Dedifferentiated amniotic fluid mesenchymal stem cell (primary cell): ENCODE data around the gene SCAMP1.
"Not testable (repeated sequence)": the region's sequence is repeated elsewhere in the genome, so short reads cannot be mapped to it uniquely, and the experiment has no call there.

Source experiments
- DNase-seq: peaks from one replicate; pipeline ENCODE4 v3.0.0-alpha.2; 2016; ENCODE audit errors: extremely low spot score

Gene SCAMP1, protein sequence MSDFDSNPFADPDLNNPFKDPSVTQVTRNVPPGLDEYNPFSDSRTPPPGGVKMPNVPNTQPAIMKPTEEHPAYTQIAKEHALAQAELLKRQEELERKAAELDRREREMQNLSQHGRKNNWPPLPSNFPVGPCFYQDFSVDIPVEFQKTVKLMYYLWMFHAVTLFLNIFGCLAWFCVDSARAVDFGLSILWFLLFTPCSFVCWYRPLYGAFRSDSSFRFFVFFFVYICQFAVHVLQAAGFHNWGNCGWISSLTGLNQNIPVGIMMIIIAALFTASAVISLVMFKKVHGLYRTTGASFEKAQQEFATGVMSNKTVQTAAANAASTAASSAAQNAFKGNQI

DNA sequence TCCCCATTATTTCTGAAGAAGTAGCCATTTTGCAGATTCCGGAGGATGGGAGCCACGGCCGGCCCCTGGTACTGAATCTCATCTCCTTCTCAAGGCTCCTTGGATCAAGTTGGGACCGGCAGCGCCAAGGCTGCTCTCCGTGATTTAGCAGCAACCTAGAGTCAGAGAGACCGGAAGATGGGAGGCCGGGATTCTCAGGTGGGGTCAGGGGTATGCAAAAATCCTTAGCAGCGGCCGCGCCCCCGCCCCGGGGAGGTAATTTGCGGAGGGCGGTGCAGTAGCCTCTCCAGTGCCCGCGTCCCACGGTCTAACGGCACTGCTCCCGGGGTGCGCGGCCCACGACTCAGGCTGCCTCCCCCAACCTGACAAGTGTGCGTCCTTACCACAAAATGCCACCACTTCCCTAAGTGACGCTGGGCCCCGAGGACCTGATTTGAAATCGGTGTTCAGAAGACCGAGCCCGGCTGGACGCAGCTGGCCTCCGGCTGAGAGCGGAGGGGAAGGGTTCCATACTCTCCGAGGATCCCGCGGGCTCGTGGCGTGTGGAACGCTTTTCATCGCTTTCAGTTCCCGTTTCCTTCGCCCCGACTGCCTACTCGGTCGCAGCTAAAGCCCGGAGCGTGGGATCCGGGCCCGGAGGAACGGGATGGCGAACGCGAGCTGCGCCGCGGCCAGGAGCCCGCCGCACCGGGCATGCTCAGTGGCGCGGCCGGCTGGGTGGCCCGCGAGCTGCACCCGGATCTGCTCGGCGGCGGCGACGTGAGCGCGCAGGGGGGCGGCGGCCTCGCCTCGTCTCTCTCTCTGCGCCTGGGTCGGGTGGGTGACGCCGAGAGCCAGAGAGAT, at the start of gene SCAMP1:
Gene SCAMP1 (plus strand): TSS at position 787 of the 843 bp plus-strand sequence. CDS start 55 bp downstream, at position 842.
- DNase-seq, result peak; percentile 88

DNA sequence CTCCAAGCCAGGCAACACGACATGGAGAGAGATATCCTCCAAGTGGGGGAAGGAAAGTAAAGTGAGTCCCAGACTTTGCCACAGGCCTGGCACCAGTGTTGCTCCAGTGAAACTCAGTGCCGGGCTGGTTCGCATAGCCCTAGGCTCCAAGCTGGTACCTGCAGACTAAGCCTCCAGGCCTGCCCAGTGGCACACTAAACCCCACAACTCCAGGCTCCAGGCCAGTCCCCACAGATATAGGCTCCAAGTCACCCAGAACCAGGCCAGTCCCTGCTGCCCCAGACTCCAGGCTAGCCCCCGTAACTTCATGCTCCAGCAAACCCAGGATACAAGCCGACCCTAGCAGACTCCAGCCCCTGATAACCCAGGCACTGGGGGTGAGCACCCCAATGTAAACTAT, 42.9 kb upstream of the SCAMP1 start:
- DNase-seq, result no peak

DNA sequence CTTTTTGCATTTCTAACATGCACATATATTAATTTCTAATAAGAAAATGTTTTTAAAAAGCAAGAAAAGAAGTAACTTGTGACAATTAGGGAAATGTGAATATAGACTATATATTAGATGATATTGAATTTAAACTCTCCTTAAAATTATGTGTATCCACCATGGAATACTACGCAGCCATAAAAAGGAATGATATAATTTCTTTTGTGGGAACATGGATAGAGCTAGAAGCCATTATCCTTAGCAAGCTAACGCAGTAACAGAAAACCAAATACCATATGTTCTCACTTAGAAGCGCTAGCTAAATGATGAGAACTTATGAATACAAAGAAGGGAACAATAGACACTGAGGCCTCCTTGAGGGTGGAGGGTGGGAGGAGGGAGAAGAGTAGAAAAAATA, 42.1 kb upstream of the SCAMP1 start:
- no peak for DNase-seq

DNA sequence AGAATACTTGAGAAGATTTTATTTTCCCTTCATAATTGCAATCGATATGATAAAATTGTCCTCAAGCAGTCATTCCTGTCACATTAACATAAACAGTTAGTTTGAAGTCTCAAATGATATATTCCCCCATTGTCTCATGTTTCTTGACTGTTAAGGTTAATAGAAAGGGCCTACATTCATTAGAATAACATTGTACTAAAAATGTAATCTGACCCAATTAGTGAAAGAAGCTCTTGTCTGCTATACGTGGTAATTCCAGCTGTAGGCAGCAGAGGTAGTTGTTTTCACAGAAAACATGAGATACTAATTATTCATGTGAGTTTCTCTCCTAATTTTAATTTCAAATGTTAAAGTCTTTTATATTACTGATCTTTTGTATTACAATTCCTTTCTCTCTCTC, 40.0 kb upstream of the SCAMP1 start:
- DNase-seq, result peak; percentile 41

DNA sequence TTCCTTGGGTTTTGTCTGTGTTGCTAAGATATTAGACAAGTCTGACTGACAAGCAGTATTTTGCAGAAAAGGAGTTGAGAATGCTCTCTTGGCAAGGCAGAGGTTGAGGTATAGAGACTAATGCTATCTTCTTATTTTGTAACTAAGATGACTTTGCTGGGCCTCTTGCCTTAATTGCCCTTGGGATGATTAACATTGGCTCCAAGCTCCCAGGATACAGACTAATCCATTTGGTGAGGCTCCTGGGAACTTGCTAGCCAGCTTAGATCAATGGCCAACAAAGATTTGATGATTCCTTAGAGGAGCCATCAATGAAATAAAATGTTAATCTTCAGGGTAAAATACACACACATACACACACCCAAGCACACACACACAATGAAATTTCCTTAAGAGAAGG, 37.2 kb upstream of the SCAMP1 start:
- no peak for DNase-seq

DNA sequence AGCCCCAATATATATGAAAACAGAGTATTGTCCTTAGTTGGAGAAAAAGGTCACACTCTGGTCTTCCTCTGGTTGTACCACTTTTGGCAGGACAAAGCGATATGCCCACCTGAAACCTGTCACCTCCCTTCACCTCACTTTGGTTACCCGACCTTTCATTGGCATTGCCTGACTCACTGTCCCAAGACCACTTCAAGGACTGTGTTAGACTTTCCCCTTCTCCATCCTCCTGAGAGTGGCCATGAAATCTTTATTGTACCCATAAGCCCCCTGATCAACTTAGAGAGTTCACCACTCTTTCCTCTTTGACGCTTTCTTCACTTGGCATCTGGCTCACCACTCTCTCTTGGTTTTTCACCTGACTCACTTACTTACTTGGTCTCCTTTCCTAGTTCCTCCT, 33.5 kb upstream of the SCAMP1 start:
- no peak for DNase-seq

DNA sequence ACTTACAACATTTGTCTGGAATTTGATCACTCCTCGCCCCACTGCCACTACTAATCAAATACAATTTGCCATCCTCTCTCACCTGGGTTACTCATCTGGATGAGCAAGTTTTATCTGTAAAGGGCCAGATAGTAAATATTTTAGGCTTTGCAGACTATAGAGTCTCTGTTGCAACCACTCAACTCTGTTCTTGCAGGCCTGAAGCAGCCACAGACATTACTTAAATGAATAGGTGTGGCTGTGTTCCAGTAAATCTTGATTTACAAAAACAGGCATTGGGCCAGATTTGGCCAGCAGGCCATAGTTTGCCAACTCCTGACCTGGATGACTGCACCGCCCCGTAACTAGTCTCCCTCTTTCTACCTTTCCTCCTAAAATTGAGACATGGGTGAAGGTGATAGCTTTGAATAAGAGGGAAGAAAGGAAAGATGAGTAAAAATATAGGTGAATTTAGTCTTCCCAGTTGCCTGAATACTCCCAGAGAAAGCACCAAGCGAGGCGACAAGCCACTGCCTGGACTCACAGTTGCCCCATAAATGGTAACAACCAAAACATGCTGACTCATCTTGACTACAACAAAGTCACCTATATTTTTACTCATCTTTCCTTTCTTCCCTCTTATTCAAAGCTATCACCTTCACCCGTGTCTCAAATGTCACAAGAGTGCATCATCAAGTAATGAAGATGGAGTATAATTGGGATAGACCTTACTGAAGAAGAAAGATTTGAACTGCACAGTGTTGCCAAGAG, 32.5 kb upstream of the SCAMP1 start:
- no peak for DNase-seq

DNA sequence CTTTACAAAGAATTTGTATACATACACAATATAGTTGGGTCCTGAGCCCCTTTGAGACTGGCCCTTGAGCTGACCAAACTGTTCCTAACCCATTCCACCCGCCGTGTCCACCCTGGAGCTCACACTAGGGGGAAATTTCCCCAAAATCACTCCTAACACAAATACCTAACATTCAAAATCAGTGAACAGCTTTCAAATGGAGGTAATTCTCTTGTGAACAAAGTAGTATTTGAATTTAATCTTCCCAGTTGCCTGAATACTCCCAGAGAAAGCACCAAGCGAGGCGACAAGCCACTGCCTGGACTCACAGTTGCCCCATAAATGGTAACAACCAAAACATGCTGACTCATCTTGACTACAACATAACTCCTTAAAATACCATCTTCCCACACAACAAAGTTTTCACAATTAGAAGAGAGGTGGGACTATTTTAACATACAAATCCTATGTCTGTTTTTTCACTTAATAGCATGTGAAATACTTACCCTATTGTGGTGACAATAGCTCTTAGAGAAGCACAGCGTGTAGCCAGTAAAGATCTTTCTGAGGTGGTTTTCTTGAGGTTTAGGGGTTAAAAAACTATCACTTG, 31.7 kb upstream of the SCAMP1 start:
- no peak for DNase-seq

DNA sequence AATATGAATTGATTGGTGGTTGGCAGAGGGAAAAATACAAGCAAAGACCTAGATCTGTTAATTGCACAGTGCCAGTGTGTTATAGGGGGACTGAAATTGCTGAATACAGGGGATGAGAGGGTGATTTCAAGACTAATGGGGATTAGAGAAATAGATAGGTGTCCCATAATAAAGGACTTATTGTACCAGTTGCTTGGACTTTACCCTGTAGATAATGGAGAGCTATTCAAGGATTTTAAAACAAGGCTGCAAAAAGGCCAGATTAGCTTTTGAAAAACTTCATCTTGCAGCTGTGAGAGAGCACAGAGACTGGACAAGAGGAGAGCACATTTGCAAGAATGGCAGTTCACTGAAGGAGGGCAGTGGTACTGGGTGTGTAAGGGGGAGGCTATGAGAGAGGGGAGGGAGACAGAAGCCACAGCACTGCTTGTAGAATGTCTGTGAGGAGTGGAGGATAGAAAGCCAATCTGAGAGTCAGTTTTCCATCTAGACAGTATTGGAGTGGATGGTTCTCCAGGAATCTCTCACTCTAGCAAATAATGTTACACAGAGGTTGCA, 28.8 kb upstream of the SCAMP1 start:
- no peak for DNase-seq

DNA sequence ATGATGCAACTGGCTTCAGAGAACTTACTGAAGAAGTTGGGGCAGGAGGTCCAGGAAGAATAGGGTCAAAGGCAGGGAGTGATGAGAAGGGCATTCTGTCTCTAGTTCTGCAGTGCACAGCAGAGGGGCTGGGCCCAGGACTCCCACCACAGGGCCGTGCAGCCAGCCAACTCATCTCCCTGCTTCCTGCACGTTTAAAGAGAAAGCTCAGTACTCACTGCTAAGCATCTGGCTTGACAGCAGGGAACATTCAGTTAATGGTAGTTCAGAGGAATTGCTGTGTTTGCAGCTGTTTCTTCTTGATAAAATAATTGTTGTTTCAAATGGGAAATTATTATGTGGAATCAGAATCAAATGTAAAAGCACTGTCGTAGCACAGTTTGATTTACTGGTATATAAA, 25.6 kb upstream of the SCAMP1 start:
- no peak for DNase-seq

DNA sequence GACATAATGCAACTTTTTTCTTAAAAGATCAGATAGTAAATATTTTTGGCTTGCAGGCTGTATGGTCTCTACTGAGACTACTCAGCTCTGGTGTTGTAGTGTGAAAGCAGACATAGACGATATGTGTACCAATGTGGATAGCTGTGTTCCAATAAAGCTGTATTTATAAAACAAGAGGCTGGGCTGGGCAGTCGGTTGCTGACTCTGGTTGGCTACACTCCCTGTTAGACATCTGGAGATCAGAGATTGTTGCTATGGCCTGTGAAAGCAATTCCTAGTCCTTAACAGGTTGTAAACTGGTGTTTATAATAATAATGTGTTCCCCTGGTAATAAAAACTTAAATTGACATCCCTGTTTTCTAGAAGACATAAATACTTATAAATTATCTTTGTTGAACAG, 24.4 kb upstream of the SCAMP1 start:
- DNase-seq, result no peak

DNA sequence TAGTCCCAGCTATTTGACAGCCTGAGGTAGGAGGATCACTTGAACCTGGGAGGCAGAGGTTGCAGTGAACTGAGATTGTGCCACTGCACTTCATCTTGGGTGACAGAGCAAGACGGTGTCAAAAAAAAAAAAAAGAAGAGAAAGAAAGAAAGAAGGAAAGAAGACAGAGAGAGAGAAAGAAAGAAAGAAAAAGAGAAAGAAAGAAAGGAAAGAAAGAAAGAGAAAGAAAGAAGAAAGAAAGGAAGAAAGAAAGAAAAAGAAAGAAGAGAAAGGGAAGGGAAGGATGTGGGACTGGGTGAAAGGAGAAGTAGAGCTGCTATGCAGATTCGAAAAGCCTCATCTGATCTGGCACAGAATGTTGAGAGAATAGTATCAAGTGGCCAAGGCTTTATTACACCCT, 23.7 kb upstream of the SCAMP1 start:
- DNase-seq, result no peak

DNA sequence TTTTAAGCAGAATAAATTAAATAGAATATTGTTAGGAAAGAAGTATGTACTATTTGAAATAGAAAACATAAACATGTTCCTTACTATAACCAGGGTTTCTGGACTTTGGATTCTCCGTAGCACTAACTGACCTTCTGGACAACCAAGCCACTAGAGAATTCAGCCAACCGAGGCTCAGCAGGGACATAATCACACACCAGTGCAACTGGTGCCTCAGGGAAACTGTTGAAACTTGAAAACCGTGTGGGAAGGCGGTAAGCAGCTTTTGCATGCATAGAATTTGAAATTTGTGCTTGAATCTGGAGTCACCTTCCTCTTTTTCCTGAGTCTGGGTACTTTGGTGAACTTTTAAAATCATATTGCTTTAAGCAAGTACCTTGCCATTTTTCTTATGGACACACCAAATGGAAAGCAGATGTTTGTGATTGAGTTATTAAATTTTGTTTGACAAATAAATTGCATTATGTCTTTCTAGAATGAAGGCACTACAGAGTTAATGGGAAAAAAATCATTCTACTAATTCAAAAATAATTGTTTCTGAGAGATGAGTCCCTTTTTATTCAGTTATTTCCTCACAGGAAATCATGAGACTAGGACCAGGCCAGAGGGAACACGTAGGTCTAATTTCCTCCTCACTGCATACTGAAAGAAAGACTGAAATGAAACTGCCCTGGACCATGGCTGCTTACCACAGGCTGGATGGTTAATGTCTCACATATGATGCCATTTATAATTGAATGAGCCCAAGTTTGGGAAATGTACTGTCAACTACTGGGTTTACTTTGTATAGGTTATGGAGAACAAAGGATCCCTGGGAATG, 20.6 kb upstream of the SCAMP1 start:
- no peak for DNase-seq

DNA sequence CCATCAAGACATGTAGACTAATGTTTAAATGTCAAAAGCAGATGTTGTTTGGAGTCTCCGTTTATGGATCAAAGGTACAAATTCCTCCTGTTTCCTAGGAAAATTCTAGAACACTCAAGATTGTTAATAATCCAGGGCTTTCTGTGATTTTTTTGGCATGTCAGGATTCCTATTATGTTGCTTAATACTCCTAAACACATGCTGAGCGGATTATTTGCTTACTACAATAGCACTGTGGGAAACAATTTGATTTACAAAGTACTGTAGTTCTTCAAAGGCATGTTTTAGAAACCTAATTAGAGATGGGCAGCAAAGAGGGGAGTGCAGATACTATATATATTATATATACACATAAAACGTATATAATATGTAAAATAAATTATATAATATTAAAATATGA, 19.0 kb upstream of the SCAMP1 start:
- no peak for DNase-seq

DNA sequence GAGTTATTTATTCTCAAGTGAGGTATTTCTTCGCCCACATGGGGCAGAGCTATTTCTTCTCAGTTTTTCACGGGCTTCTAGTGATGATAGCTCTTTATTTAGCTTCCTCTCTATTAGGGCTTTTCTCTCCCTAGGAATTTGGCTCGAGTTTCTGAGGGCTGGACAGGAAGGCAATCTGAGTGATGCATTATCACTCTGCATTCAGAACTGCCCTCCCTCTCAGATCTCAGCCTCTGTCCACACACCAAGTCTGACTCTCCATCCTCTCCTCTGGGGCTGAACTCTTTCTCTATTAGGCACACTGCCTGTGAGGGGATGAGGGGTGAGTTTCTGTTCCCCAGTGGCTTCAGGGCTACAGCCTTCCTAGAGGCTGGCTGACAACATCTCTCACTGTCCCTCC, 14.9 kb upstream of the SCAMP1 start:
- peak; percentile 20 for DNase-seq

DNA sequence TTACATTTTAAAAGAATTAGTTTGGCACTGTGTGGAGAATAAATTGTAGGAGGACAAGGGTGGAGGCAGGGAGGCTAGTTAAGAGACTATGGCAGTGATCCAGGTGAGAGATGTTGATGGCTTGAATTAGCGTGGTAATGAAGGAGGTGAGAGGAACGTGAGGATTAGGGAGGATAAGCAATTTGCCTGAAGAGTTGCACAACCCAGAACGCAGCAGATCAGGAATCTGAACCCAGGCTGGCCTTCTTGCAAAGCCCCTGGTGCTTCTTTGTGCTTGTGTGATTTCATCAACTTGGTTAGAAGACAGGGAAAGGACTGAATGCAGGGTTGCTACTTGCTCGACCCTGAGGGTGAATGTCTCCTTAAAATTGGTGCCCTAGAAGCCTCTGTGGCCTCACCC, 6.9 kb upstream of the SCAMP1 start:
- no peak for DNase-seq

DNA sequence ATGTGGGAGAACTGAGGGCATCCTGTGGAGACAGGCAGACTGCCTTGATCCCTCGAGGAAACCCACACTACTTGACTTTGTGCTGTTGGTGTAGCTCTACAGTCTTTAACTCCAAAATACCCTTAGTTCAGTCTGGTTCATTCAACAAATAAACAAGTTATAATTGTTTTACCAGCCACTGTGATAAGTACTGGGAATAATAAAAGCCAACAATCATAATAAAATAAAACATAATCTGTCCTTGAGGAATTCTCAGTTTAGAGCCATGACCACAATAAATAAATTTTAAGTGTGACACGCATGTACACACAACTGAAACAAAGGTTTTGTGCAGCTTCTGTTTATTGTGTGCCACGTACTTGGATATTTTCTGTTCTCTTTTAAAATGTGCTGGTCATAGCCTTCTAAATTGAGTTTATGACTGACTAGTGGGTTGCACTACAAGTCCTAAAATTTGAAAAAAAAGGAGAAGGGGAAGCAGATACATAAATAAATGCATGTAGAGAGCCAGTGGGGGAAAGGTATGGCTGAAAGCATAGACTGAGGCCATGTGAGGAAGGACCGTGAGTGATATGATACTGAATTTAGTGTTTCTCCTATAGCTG, 6.2 kb upstream of the SCAMP1 start:
- DNase-seq, result no peak

DNA sequence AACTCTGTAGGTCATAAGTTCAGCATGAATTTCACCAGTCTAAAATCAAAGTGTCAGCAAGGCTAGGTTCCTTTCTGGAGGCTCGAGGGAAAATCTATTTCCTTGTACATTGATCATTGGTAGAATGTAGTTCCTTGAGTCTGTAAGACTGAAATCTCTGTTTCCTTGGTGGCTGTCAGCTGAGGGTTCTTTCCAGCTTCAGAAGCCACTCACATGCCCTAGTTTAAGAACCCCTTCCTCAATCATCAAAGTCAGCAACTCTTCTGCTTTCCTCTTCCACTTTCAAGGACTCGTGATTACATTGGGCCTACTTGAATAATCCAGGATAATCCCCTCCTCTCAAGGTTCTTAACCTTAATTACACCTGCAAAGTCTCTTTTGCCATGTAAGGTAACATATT, 4.9 kb upstream of the SCAMP1 start:
- no peak for DNase-seq

DNA sequence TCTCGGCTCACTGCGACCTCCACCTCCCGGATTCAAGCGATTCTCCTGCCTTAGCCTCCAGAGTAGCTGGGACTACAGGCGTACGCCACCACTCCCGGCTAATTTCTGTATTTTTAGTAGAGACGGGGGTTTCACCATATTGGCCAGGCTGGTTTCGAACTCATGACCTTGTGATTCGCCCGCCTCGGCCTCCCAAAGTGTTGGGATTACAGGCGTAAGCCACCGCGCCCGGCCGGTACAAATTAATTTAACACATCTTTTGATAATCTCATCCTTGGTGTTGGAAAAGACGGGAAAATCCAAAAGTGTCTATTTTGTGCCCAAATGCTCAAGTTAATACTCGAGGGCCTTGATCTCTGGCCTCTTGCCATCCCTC, 974 bp upstream of the SCAMP1 start:
- DNase-seq, result not testable (repeated sequence)

DNA sequence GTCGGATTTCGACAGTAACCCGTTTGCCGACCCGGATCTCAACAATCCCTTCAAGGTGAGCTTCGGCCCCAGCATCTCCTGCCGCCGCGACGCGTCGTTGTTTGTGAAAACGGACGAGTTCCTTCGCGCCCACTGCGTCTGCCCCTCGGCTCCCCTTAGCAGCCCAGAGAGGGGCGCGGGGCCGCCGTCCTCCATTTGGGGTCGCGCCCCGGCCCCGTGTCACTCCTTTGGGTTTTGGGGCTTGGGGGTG, 182 bp downstream of the SCAMP1 start:
- no peak for DNase-seq
